WERI-Rb-1 (cell line): Measurements from ENCODE around the gene SDCCAG8.

ENCODE experiments used
- DNase-seq: peaks from one replicate; pipeline ENCODE4 v3.0.0-alpha.2; 2020
- H3K27ac ChIP-seq: fragments of 250-450 bp; sonication (Bioruptor Pico); 2 replicates; pipeline ENCODE4 v1.5.1; 2020; ENCODE audit warnings: mild to moderate bottlenecking, moderate library complexity
- H3K27me3 ChIP-seq: fragments of 250-450 bp; sonication (Bioruptor Pico); 2 replicates; pipeline ENCODE4 v1.5.1; 2021; ENCODE audit warnings: mild to moderate bottlenecking, low read depth, moderate library complexity; ENCODE audit not compliant: insufficient read depth, severe bottlenecking
- H3K36me3 ChIP-seq: fragments of 250-450 bp; sonication (Bioruptor Pico); 2 replicates; pipeline ENCODE4 v1.5.1; 2020; ENCODE audit warnings: mild to moderate bottlenecking, moderate library complexity
- H3K4me3 ChIP-seq: 2 replicates; pipeline ENCODE4 v1.5.1; 2011; ENCODE audit warnings: low read depth, mild to moderate bottlenecking, control low read depth, low read length
- H3K9me3 ChIP-seq: fragments of 250-450 bp; sonication (Bioruptor Pico); 2 replicates; pipeline ENCODE4 v1.5.1; 2021; ENCODE audit warnings: mild to moderate bottlenecking, moderate library complexity; ENCODE audit not compliant: severe bottlenecking
- TF ChIP-seq, protein P1 (sequence below): IDR thresholded peaks from 2 replicates; pipeline ENCODE4 v1.5.1; 2011; ENCODE audit warnings: low read depth, mild to moderate bottlenecking, control low read depth, inconsistent platforms, low read length

Gene SDCCAG8

GRCh38 chr1:243495442-243496186, 239.8 kb downstream of the SDCCAG8 start:
- TF ChIP-seq, protein P1, sequence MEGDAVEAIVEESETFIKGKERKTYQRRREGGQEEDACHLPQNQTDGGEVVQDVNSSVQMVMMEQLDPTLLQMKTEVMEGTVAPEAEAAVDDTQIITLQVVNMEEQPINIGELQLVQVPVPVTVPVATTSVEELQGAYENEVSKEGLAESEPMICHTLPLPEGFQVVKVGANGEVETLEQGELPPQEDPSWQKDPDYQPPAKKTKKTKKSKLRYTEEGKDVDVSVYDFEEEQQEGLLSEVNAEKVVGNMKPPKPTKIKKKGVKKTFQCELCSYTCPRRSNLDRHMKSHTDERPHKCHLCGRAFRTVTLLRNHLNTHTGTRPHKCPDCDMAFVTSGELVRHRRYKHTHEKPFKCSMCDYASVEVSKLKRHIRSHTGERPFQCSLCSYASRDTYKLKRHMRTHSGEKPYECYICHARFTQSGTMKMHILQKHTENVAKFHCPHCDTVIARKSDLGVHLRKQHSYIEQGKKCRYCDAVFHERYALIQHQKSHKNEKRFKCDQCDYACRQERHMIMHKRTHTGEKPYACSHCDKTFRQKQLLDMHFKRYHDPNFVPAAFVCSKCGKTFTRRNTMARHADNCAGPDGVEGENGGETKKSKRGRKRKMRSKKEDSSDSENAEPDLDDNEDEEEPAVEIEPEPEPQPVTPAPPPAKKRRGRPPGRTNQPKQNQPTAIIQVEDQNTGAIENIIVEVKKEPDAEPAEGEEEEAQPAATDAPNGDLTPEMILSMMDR, result no peak
- no peak for DNase-seq
- peaks cover 6% of the 10 kb centered on the region for H3K36me3 ChIP-seq
- H3K27me3 ChIP-seq, result no peaks in the 10 kb centered on the region
- no peak overlapping the region for H3K4me3 ChIP-seq
- H3K9me3 ChIP-seq, result no peaks in the 10 kb centered on the region
- H3K27ac ChIP-seq, result peak overlapping the region; percentile 55

- Histone ChIP-seq H3K27me3 (no peaks in the 10 kb centered on the region), H3K27ac (peak overlapping the region; percentile 55), H3K4me3 (no peak overlapping the region), H3K9me3 (no peaks in the 10 kb centered on the region), H3K36me3 (peaks cover 5% of the 10 kb centered on the region; the same call in 1 of the 2 replicates)
- DNase-seq, result peak; percentile 68
- TF ChIP-seq, protein P1, result no peak
Observed at GRCh38 chr1:243496187-243496646, 240.4 kb downstream of the SDCCAG8 start.

GRCh38 chr1:243496806-243497205, 241.0 kb downstream of the SDCCAG8 start:
- H3K27me3 ChIP-seq, result no peaks in the 10 kb centered on the region
- H3K4me3 ChIP-seq, result no peak overlapping the region
- TF ChIP-seq, protein P1, result no peak
- H3K27ac ChIP-seq, result peak overlapping the region; percentile 55
- no peak for DNase-seq
- peaks cover 5% of the 10 kb centered on the region; the same call in 1 of the 2 replicates for H3K36me3 ChIP-seq
- no peaks in the 10 kb centered on the region for H3K9me3 ChIP-seq

GRCh38 chr1:243497939-243498681, 242.3 kb downstream of the SDCCAG8 start:
- H3K4me3 ChIP-seq, result no peak overlapping the region

DNA sequence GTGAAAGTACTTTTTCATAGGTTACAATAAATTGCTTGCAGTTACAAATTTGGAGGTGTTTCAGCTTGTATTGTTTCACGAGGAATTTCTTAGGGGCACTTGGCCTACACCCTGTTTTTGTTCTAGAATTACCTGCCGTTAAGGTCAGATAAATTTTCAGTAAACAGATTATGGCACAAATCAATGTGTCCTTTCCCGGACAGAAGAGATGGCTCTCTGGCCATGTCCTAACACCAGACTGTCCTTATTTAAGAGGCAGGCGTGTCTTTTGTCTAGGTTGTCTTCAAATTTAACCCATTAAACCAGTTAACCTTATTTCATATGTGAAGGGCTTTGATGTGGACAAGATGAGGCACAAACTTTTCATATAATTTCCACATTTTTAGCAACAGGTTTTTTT, 243.4 kb downstream of the SDCCAG8 start:
- no peak overlapping the region for H3K4me3 ChIP-seq
- no peak for DNase-seq
- H3K36me3 ChIP-seq, result peaks cover 19% of the 10 kb centered on the region; the same call in 1 of the 2 replicates
- TF ChIP-seq, protein P1, result no peak
- no peak overlapping the region for H3K27ac ChIP-seq
- H3K27me3 ChIP-seq, result no peaks in the 10 kb centered on the region
- no peaks in the 10 kb centered on the region for H3K9me3 ChIP-seq

More at GRCh38 chr1:243497939-243498681, 242.3 kb downstream of the SDCCAG8 start:
- Histone ChIP-seq H3K27ac (no peak overlapping the region), H3K36me3 (peaks cover 11% of the 10 kb centered on the region; the same call in 1 of the 2 replicates), H3K9me3 (no peaks in the 10 kb centered on the region), H3K27me3 (no peaks in the 10 kb centered on the region)
- DNase-seq, result no peak
- TF ChIP-seq, protein P1, result no peak
